ENCODE measurements around the gene PIP4K2B.

DNA sequence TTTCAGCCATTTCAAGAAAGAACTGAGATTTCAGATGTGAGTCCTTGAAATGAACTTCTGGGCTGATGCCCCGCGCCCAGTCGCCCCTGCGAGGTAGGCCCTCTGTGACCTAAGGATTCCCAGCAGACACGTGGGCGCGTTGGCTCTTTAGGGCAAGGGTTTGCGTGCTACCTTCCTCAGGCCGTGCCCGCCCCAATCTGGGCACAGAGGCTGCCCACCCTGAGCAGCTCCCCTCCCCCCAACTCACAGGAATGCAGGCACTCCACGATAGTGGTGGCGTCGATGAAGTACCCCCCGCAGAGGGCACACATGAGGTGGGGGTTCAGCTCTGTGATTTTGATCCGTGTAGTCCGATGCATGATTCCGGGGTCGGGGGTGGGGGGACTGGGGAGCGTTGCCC is 59.3 kb downstream of the PIP4K2B start:
- TF ChIP-seq EP300 (IDR thresholded peaks at IDR 0.05) = no peak
- TF ChIP-seq, protein P1, sequence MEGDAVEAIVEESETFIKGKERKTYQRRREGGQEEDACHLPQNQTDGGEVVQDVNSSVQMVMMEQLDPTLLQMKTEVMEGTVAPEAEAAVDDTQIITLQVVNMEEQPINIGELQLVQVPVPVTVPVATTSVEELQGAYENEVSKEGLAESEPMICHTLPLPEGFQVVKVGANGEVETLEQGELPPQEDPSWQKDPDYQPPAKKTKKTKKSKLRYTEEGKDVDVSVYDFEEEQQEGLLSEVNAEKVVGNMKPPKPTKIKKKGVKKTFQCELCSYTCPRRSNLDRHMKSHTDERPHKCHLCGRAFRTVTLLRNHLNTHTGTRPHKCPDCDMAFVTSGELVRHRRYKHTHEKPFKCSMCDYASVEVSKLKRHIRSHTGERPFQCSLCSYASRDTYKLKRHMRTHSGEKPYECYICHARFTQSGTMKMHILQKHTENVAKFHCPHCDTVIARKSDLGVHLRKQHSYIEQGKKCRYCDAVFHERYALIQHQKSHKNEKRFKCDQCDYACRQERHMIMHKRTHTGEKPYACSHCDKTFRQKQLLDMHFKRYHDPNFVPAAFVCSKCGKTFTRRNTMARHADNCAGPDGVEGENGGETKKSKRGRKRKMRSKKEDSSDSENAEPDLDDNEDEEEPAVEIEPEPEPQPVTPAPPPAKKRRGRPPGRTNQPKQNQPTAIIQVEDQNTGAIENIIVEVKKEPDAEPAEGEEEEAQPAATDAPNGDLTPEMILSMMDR (IDR thresholded peaks at IDR 0.05) = no peak
